ENCODE measurements around the gene RNF167.

RNF167 gene

DNA sequence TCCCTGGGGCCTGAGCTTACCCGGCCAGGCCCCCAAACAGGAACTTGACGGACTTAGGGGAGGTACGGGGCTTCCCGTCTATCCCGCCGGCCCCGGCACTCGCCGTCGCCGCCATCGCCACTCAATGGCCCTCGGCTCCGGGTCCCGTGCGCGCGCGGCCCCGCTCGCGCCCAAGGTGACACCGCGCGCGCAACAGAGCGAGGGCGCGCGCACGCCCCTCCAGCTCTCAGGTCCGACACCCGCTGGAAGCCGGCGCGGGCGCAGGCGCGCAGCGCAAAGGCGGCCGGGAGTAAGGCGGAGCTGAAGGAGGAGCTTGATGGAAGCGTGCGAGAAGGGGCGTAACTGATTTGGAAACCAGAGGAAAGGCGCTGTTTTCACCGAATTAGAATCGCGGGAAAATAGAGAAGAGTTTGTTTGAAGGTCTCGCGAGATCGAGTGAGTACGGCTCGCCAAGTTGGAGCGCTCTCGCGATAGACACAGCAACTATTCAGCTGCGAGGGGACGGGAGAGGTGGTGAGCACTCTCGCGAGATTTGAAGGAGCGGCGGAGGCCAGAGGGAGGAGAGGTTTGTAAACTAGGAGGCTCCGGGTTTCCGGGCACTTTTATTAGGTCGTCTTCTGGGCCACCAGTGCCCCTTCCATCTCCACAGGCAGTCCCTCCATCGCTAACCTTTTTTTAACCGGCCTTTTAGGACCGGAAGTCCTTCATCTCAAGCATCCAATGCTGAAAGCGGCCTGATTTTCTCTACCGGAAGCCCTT lies at the start of gene RNF167, which contains the start of gene SLC25A11:
RNF167 (plus strand) TSS at position 473 of the 759 bp plus-strand sequence. CDS start 642 bp downstream, outside the sequence.
SLC25A11 (minus strand) TSS at position 251 of the 759 bp plus-strand sequence; CDS start at position 115, 136 bp downstream.
- Mint-ChIP-seq H3K36me3 (peaks cover 7% of the 10 kb centered on the region), H3K4me3 (peak within 1 kb of the TSS; percentile 96), H3K4me1 (ENCODE audit: low read depth) (peaks cover 57% of the 10 kb centered on the region), H3K9me3 (ENCODE audit: low read depth) (no peaks in the 10 kb centered on the region), H3K27me3 (no peaks in the 10 kb centered on the region), H3K27ac (peak within 1 kb of the TSS; percentile 99)

DNA sequence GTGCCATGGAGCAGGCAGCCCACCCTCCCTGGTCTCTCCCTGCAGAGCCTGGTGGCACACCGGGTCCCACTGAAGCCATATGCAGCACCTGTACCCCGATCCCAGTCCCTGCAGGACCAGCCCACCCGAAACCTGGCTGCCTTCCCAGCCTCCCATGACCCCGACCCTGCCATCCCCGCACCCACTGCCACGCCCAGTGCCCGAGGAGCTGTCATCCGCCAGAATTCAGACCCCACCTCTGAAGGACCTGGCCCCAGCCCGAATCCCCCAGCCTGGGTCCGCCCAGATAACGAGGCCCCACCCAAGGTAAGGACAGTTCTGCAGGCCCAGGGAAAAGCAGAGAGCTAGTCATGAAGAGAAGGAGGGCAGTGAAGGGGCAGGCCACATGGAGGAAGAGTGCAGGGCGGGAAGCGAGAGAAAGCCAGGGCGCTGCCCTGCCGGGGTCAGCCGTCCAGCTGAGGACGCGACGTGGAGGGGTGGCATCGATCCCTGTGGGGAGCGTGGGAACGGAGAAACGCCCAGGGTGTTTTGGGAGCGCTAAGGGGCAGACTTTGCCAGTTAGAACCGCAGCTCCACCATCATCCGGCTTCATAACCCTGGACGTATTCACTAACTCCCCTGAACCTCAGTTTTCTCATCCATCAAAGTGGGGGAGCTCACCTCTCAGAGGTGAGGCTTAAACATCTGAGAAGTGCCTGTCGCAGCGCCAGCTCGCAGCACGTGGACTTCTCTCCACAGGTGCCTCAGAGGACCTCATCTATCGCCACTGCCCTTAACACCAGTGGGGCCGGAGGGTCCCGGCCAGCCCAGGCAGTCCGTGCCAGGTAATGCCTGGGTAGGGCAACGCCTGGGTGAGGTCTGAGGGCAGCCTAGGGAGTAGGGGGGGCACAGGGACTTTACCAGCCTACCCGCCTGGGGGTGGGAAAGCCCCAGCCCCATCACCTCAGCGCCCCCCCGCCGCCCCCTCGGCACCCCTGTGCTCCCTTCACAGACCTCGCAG lies 48.4 kb upstream of the RNF167 start:
- H3K4me3 Mint-ChIP-seq: no peak overlapping the region
- H3K27ac Mint-ChIP-seq: no peak overlapping the region
- no peaks in the 10 kb centered on the region for H3K4me1 Mint-ChIP-seq (ENCODE audit: low read depth)
- peaks cover 3% of the 10 kb centered on the region for H3K36me3 Mint-ChIP-seq
- no peaks in the 10 kb centered on the region for H3K27me3 Mint-ChIP-seq
- H3K9me3 Mint-ChIP-seq (ENCODE audit: low read depth): no peaks in the 10 kb centered on the region

DNA sequence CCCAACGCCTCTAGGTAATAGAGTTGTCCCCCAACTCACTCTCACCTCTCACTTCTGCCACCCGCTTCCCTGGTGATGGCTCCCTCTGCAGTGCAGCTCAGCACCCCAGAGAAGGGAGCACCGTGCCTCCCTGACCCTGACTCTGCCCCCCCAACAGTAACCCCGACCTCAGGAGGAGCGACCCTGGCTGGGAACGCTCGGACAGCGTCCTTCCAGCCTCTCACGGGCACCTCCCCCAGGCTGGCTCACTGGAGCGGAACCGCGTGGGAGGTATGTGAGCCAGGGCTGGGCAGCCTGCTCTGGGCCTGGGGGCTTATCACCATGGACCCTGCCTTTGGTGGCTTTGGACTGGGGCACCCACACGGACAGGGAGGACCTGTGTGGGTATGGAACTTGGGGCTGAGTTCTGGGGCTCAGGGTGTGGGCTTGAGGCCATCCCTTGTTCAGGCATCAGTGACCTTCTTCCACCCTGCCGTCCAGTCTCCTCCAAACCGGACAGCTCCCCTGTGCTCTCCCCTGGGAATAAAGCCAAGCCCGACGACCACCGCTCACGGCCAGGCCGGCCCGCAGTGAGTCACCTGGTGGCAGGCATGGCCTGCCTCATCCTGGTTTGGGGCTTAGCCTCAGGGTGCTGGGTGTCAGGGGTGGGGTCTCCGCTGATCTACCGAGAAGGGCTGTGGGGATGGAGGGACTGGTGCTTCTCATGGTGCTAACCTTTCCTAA lies 47.4 kb upstream of the RNF167 start:
- Mint-ChIP-seq H3K4me3 (no peak overlapping the region), H3K27ac (no peak overlapping the region), H3K4me1 (ENCODE audit: low read depth) (no peaks in the 10 kb centered on the region), H3K36me3 (peaks cover 3% of the 10 kb centered on the region), H3K27me3 (no peaks in the 10 kb centered on the region), H3K9me3 (ENCODE audit: low read depth) (no peaks in the 10 kb centered on the region)

DNA sequence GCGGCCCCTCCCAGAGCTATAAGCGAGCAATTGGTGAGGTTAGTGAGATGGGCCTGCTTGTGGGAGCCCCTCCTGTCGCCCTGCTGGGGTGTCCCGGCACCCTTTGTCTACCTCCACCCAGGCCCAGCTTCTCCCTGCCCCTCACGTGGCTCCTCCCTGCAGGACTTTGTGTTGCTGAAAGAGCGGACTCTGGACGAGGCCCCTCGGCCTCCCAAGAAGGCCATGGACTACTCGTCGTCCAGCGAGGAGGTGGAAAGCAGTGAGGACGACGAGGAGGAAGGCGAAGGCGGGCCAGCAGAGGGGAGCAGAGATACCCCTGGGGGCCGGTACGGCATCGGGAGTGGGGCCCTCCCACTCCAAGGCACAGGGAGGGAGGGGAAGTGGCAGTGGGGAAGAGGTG lies 46.8 kb upstream of the RNF167 start:
- no peak overlapping the region for H3K27ac Mint-ChIP-seq

DNA sequence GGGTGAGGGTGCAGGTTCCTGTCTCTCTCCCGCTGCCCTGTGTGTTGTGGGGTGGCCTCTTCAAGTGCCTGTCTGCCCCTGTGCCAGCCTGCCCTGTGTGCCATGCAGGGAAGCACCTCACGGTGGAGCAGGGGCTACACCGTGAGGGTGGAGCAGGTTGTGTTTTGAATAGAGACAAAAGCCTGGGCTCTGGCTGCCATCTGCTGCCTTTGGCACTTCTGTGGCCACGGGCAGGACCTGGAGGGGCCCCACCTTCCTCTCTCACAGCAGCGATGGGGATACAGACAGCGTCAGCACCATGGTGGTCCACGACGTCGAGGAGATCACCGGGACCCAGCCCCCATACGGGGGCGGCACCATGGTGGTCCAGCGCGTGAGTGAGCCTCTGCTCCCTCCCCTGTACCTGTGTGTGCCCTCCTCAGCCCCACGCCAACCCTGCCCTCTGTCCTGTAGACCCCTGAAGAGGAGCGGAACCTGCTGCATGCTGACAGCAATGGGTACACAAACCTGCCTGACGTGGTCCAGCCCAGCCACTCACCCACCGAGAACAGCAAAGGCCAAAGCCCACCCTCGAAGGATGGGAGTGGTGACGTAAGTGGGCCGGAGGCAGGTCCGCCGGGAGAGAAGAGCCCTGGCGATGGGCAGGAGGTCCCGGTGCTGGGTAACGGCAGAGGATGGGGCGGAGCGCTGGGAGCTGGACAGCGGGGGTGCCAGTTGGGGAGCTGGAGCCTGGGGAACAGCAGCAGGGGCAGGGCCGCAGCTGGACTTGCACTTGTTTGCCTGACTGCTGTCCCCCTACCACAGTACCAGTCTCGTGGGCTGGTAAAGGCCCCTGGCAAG lies 46.1 kb upstream of the RNF167 start:
- no peaks in the 10 kb centered on the region for H3K9me3 Mint-ChIP-seq (ENCODE audit: low read depth)
- peaks cover 7% of the 10 kb centered on the region for H3K4me1 Mint-ChIP-seq (ENCODE audit: low read depth)
- no peak overlapping the region for H3K4me3 Mint-ChIP-seq
- peaks cover 3% of the 10 kb centered on the region for H3K36me3 Mint-ChIP-seq
- no peak overlapping the region for H3K27ac Mint-ChIP-seq
- H3K27me3 Mint-ChIP-seq: no peaks in the 10 kb centered on the region

More for the DNA sequence above, 46.8 kb upstream of the RNF167 start:
- H3K9me3 Mint-ChIP-seq (ENCODE audit: low read depth): no peaks in the 10 kb centered on the region
- H3K4me1 Mint-ChIP-seq (ENCODE audit: low read depth): peaks cover 3% of the 10 kb centered on the region
- H3K36me3 Mint-ChIP-seq: peaks cover 3% of the 10 kb centered on the region
- no peaks in the 10 kb centered on the region for H3K27me3 Mint-ChIP-seq
- no peak overlapping the region for H3K4me3 Mint-ChIP-seq

DNA sequence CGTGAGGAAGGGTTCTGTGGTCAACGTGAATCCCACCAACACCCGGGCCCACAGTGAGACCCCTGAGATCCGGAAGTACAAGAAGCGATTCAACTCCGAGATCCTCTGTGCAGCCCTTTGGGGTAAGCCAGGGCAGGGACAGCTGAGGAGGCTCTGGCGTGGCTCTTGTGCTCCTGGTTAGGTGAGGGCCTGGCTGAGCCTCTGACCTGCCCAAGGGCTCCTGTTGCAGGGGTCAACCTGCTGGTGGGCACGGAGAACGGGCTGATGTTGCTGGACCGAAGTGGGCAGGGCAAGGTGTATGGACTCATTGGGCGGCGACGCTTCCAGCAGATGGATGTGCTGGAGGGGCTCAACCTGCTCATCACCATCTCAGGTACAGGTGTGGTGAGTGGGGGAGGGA lies 44.9 kb upstream of the RNF167 start:
- Mint-ChIP-seq H3K9me3 (ENCODE audit: low read depth) (no peaks in the 10 kb centered on the region), H3K27me3 (no peaks in the 10 kb centered on the region), H3K4me3 (no peak overlapping the region), H3K36me3 (no peaks in the 10 kb centered on the region), H3K27ac (no peak overlapping the region), H3K4me1 (ENCODE audit: low read depth) (peaks cover 12% of the 10 kb centered on the region)

DNA sequence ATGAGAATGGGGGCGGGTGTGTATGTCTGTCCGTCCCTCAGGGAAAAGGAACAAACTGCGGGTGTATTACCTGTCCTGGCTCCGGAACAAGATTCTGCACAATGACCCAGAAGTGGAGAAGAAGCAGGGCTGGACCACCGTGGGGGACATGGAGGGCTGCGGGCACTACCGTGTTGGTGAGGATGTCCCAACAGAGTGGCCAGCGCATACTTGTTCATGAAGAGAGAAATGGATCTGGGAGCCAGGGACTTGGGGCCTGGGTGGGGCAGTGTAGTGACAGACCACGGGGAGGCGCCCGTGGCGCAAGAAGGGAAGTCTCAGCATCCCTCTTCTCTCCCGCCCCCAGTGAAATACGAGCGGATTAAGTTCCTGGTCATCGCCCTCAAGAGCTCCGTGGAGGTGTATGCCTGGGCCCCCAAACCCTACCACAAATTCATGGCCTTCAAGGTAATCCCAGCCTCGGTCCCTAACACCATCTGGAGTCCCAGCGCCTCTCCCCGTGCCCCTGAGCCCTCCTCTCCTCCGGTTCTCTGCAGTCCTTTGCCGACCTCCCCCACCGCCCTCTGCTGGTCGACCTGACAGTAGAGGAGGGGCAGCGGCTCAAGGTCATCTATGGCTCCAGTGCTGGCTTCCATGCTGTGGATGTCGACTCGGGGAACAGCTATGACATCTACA lies 44.3 kb upstream of the RNF167 start:
- no peak overlapping the region for H3K4me3 Mint-ChIP-seq
- no peaks in the 10 kb centered on the region for H3K9me3 Mint-ChIP-seq (ENCODE audit: low read depth)
- no peaks in the 10 kb centered on the region for H3K36me3 Mint-ChIP-seq
- no peaks in the 10 kb centered on the region for H3K27me3 Mint-ChIP-seq
- H3K4me1 Mint-ChIP-seq (ENCODE audit: low read depth): peaks cover 14% of the 10 kb centered on the region
- no peak overlapping the region for H3K27ac Mint-ChIP-seq

DNA sequence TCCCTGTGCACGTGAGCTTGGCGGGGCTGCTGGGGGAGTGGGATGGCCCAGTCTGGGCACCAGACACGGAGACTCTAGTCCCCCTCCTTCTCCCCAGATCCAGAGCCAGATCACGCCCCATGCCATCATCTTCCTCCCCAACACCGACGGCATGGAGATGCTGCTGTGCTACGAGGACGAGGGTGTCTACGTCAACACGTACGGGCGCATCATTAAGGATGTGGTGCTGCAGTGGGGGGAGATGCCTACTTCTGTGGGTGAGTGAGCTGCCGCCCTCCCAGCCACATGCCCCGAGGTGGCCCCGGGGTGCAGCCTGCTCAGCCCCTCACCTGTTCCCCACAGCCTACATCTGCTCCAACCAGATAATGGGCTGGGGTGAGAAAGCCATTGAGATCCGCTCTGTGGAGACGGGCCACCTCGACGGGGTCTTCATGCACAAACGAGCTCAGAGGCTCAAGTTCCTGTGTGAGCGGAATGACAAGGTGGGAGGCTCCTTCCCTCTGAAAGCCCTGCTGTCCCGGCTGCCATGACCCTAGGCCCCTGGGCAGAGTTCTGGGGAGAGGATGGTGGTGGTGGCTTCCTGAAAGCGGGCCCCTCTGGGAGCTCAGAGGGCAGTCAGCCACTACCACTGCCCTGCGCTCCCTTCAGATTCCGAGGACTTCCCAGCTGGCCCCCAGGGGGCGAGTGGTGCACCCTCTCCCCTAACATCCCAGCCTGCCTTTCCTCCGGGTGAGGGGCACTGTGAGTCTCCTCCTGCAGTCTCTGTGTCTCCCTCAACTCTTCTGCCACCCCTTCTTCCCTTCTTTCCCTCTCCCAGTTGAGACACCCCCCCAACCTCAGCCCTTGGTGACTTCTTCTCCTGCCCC lies 43.5 kb upstream of the RNF167 start:
- no peaks in the 10 kb centered on the region for H3K36me3 Mint-ChIP-seq
- peaks cover 17% of the 10 kb centered on the region for H3K4me1 Mint-ChIP-seq (ENCODE audit: low read depth)
- H3K27ac Mint-ChIP-seq: no peak overlapping the region
- H3K27me3 Mint-ChIP-seq: no peaks in the 10 kb centered on the region
- H3K9me3 Mint-ChIP-seq (ENCODE audit: low read depth): no peaks in the 10 kb centered on the region
- no peak overlapping the region for H3K4me3 Mint-ChIP-seq

DNA sequence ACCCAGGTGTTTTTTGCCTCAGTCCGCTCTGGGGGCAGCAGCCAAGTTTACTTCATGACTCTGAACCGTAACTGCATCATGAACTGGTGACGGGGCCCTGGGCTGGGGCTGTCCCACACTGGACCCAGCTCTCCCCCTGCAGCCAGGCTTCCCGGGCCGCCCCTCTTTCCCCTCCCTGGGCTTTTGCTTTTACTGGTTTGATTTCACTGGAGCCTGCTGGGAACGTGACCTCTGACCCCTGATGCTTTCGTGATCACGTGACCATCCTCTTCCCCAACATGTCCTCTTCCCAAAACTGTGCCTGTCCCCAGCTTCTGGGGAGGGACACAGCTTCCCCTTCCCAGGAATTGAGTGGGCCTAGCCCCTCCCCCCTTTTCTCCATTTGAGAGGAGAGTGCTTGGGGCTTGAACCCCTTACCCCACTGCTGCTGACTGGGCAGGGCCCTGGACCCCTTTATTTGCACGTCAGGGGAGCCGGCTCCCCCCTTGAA lies 42.8 kb upstream of the RNF167 start:
- Mint-ChIP-seq H3K9me3 (ENCODE audit: low read depth) (no peaks in the 10 kb centered on the region), H3K4me3 (no peak overlapping the region), H3K36me3 (no peaks in the 10 kb centered on the region), H3K27me3 (no peaks in the 10 kb centered on the region), H3K4me1 (ENCODE audit: low read depth) (peaks cover 19% of the 10 kb centered on the region), H3K27ac (no peak overlapping the region)

DNA sequence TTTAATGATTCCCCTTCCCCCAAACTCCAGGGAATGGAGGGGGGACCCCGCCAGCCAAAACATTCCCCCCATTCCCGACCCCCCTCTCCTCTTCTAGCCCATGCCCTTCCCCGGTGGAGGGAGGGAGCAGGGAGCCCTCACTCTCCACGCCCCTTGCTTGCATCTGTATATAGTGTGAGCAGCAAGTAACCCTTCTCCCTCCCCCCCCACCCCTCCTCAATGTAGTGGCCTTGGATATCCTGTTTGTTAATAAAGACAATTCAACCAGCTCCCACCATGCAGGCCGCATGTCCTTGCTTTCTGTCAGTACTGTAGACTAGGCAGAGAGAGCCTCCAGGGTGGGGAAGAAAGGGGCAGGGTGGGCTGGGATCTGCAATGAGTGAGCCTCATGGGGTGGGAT lies 42.3 kb upstream of the RNF167 start:
- Mint-ChIP-seq H3K4me3 (no peak overlapping the region), H3K4me1 (ENCODE audit: low read depth) (peaks cover 25% of the 10 kb centered on the region), H3K27me3 (no peaks in the 10 kb centered on the region), H3K27ac (no peak overlapping the region), H3K36me3 (no peaks in the 10 kb centered on the region), H3K9me3 (ENCODE audit: low read depth) (no peaks in the 10 kb centered on the region)

DNA sequence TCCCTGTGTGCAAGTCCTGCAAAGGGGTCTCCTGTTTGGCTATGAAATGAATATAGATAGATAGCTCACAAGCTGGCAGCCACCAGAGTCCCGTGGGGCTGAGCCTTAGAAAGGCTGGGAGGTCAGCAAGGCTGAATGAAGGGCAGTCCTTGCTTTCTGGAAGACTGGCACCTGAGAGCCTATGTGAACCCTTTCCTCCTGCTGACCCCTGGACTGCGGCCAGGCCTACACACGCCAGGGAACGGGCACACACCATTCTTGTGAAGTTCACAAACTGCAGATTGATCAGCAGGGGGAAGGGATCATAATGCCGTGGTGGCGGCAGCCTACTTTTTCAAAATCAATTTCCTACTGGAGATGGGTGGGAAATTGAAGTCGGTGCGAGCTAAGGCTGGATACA lies 41.7 kb upstream of the RNF167 start:
- no peak overlapping the region for H3K27ac Mint-ChIP-seq
- H3K4me3 Mint-ChIP-seq: peak overlapping the region; percentile 75
- H3K27me3 Mint-ChIP-seq: no peaks in the 10 kb centered on the region
- peaks cover 30% of the 10 kb centered on the region for H3K4me1 Mint-ChIP-seq (ENCODE audit: low read depth)
- no peaks in the 10 kb centered on the region for H3K36me3 Mint-ChIP-seq
- no peaks in the 10 kb centered on the region for H3K9me3 Mint-ChIP-seq (ENCODE audit: low read depth)

DNA sequence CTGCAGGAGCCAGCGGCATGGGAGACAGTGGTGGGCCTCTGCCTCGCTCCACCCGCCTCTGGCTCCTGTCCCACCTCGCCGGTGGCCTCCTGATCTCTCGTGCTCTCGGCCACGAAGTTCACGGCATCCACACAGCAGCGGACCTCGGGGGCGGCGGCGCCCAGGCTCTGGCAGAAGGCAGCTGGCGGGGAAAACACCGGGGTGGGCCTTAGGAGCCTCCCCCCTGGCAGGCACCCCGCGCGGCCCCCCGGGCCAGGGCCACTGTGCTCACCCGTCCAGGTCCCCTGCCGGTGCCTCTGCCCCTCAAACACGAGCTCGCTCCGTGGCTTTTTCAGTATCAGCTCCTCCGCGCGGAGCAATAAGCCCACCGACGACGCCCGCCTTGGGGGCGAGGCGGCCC lies 41.1 kb upstream of the RNF167 start:
- Mint-ChIP-seq H3K4me1 (ENCODE audit: low read depth) (peaks cover 34% of the 10 kb centered on the region), H3K36me3 (no peaks in the 10 kb centered on the region), H3K27me3 (no peaks in the 10 kb centered on the region), H3K9me3 (ENCODE audit: low read depth) (no peaks in the 10 kb centered on the region), H3K27ac (no peak overlapping the region), H3K4me3 (peak overlapping the region; percentile 93)
